ENCODE measurements around the gene CNTN4.
A peak's percentile ranks its signal among the peaks of the same experiment; 100 is the strongest.

CNTN4 gene

DNA sequence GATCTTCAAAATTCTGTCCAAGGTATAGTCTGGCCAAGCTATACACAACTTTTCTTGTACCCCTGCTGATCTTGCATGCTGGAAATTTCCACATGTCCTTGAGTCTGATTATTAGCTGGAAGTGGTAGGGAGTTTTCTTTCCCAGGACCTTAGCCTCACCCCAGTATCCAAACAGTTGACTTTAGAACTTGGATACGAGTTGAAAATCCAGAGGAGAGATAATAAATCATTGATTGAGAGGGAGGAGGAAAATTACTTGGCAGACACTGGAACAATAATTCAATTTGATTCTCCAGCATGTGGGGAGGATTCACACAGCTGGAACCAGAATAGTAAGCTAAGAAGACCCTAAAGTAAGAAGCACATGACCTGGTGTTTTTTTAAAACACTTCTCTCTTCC, 895.1 kb downstream of the CNTN4 start:
- Histone ChIP-seq H3K18ac (ENCODE audit: low read depth in 1 of 2, low read length in 2 of 2) (no peak overlapping the region), H2AK5ac (ENCODE audit: low read length, severe bottlenecking) (no peak overlapping the region), H3K36me3 (ENCODE audit: control insufficient read depth in 1 of 2, insufficient read depth in 2 of 2, low read depth in 1 of 2, low read length in 2 of 2) (no peaks in the 10 kb centered on the region), H3K27ac (ENCODE audit: low read length, poor library complexity, severe bottlenecking) (no peak overlapping the region), H3K14ac (ENCODE audit: low read length in 2 of 2) (no peak overlapping the region), H3K9ac (ENCODE audit: low read length) (no peak overlapping the region), H3K4me3 (ENCODE audit: insufficient read depth in 1 of 2, low read depth in 1 of 2, low read length in 2 of 2) (no peak overlapping the region), H3K4ac (ENCODE audit: low read depth in 1 of 2, low read length in 2 of 2) (no peak overlapping the region), H2BK15ac (ENCODE audit: low read depth, poor library complexity, severe bottlenecking) (no peak overlapping the region), H3K4me1 (ENCODE audit: control insufficient read depth, insufficient read depth, low read depth, low read length) (no peaks in the 10 kb centered on the region), H2BK5ac (ENCODE audit: low read depth, low read length, poor library complexity, severe bottlenecking) (no peak overlapping the region), H3K23ac (ENCODE audit: low read length in 2 of 2) (no peak overlapping the region), H2AFZ (ENCODE audit: low read depth, low read length) (no peak overlapping the region), H2BK120ac (ENCODE audit: low read depth, low read length) (no peak overlapping the region), H3K79me1 (replicated peaks; ENCODE audit: low read length, poor library complexity, severe bottlenecking) (no peaks in the 10 kb centered on the region), H4K91ac (ENCODE audit: low read length) (no peak overlapping the region), H3K27me3 (ENCODE audit: control insufficient read depth in 1 of 2, insufficient read depth in 1 of 2, low read length in 2 of 2) (no peaks in the 10 kb centered on the region), H4K8ac (ENCODE audit: low read length) (no peak overlapping the region), H2BK12ac (ENCODE audit: low read length in 2 of 2) (no peak overlapping the region), H3K4me2 (ENCODE audit: low read length, poor library complexity, severe bottlenecking) (no peak overlapping the region), H3K9me3 (ENCODE audit: control insufficient read depth, low read length) (no peaks in the 10 kb centered on the region)
- DNase-seq = peak; percentile 59
- 0% methylated on average over 1 of the region's 1 CpG for WGBS

GRCh38 chr3:2995195-2995594, 896.5 kb downstream of the CNTN4 start:
- Histone ChIP-seq H3K9me3 (ENCODE audit: control insufficient read depth, low read length) (no peaks in the 10 kb centered on the region), H3K79me1 (replicated peaks; ENCODE audit: low read length, poor library complexity, severe bottlenecking) (no peaks in the 10 kb centered on the region), H2AK5ac (ENCODE audit: low read length, severe bottlenecking) (no peak overlapping the region), H3K27ac (ENCODE audit: low read length, poor library complexity, severe bottlenecking) (no peak overlapping the region), H2BK12ac (ENCODE audit: low read length in 2 of 2) (no peak overlapping the region), H3K4me3 (ENCODE audit: insufficient read depth in 1 of 2, low read depth in 1 of 2, low read length in 2 of 2) (no peak overlapping the region), H3K4me1 (ENCODE audit: control insufficient read depth, insufficient read depth, low read depth, low read length) (no peaks in the 10 kb centered on the region), H3K4ac (ENCODE audit: low read depth in 1 of 2, low read length in 2 of 2) (no peak overlapping the region), H3K9ac (ENCODE audit: low read length) (no peak overlapping the region), H3K4me2 (ENCODE audit: low read length, poor library complexity, severe bottlenecking) (no peak overlapping the region), H4K8ac (ENCODE audit: low read length) (no peak overlapping the region), H4K91ac (ENCODE audit: low read length) (no peak overlapping the region), H3K18ac (ENCODE audit: low read depth in 1 of 2, low read length in 2 of 2) (no peak overlapping the region), H2BK5ac (ENCODE audit: low read depth, low read length, poor library complexity, severe bottlenecking) (no peak overlapping the region), H2BK120ac (ENCODE audit: low read depth, low read length) (no peak overlapping the region), H3K27me3 (ENCODE audit: control insufficient read depth in 1 of 2, insufficient read depth in 1 of 2, low read length in 2 of 2) (no peaks in the 10 kb centered on the region), H3K14ac (ENCODE audit: low read length in 2 of 2) (no peak overlapping the region), H2AFZ (ENCODE audit: low read depth, low read length) (no peak overlapping the region), H3K36me3 (ENCODE audit: control insufficient read depth in 1 of 2, insufficient read depth in 2 of 2, low read depth in 1 of 2, low read length in 2 of 2) (no peaks in the 10 kb centered on the region), H3K23ac (ENCODE audit: low read length in 2 of 2) (no peak overlapping the region), H2BK15ac (ENCODE audit: low read depth, poor library complexity, severe bottlenecking) (no peak overlapping the region)
- no peak for DNase-seq
- WGBS = 93% methylated on average over 5 of the region's 5 CpGs

GRCh38 chr3:3005146-3005744, 906.6 kb downstream of the CNTN4 start:
- no peak overlapping the region for H3K18ac ChIP-seq (ENCODE audit: low read depth in 1 of 2, low read length in 2 of 2)
- H3K9me3 ChIP-seq (ENCODE audit: control insufficient read depth, low read length) = no peaks in the 10 kb centered on the region
- no peaks in the 10 kb centered on the region for H3K36me3 ChIP-seq (ENCODE audit: control insufficient read depth in 1 of 2, insufficient read depth in 2 of 2, low read depth in 1 of 2, low read length in 2 of 2)
- H3K9ac ChIP-seq (ENCODE audit: low read length) = no peak overlapping the region
- no peaks in the 10 kb centered on the region for H3K79me1 ChIP-seq (replicated peaks; ENCODE audit: low read length, poor library complexity, severe bottlenecking)
- no peak overlapping the region for H3K23ac ChIP-seq (ENCODE audit: low read length in 2 of 2)
- no peak overlapping the region for H2AFZ ChIP-seq (ENCODE audit: low read depth, low read length)
- no peaks in the 10 kb centered on the region for H3K27me3 ChIP-seq (ENCODE audit: control insufficient read depth in 1 of 2, insufficient read depth in 1 of 2, low read length in 2 of 2)
- no peak overlapping the region for H3K4me2 ChIP-seq (ENCODE audit: low read length, poor library complexity, severe bottlenecking)
- H3K27ac ChIP-seq (ENCODE audit: low read length, poor library complexity, severe bottlenecking) = no peak overlapping the region
- no peaks in the 10 kb centered on the region for H3K4me1 ChIP-seq (ENCODE audit: control insufficient read depth, insufficient read depth, low read depth, low read length)
- no peak overlapping the region for H2AK5ac ChIP-seq (ENCODE audit: low read length, severe bottlenecking)
- no peak overlapping the region for H2BK120ac ChIP-seq (ENCODE audit: low read depth, low read length)
- no peak overlapping the region for H4K91ac ChIP-seq (ENCODE audit: low read length)
- 96% methylated on average over 5 of the region's 7 CpGs for WGBS
- no peak overlapping the region for H3K4me3 ChIP-seq (ENCODE audit: insufficient read depth in 1 of 2, low read depth in 1 of 2, low read length in 2 of 2)
- H2BK15ac ChIP-seq (ENCODE audit: low read depth, poor library complexity, severe bottlenecking) = no peak overlapping the region
- DNase-seq = no peak
- H4K8ac ChIP-seq (ENCODE audit: low read length) = no peak overlapping the region
- H3K14ac ChIP-seq (ENCODE audit: low read length in 2 of 2) = no peak overlapping the region
- no peak overlapping the region for H2BK12ac ChIP-seq (ENCODE audit: low read length in 2 of 2)
- no peak overlapping the region for H3K4ac ChIP-seq (ENCODE audit: low read depth in 1 of 2, low read length in 2 of 2)
- H2BK5ac ChIP-seq (ENCODE audit: low read depth, low read length, poor library complexity, severe bottlenecking) = no peak overlapping the region

DNA sequence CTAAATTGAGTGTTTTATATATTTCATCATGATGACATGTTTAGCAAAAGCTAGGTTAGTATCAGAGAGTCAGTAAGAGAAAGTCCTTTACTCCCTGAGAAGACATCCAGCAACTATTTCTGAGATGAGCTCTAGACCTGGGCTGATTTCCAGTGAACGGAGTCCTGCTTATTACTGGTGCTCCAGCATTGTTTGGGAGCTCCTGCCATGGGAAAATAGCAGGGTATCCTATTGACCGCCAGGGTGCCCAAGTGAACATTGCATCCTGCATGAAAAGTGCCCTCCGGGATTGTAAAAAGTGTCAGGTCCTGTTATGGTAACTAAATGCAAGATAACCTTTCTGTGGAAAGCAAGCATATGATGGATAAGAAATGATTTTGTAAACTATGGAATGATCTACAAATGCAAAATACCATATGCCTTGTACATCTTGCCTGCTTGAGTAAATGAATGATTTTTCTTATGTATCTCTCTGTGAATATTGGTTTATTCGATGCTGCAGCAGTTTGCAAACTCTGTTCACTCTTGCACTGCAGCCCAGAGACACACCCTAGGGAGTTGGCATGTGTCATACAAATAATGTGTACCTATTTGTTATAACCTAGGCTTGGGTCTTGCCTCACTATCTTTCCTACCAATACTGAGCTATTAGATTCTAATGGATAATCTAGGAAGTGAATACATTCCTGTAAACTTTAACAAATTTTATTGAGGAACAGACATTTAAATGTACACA, 914.8 kb downstream of the CNTN4 start:
- no peak overlapping the region for H3K4me3 ChIP-seq (ENCODE audit: insufficient read depth in 1 of 2, low read depth in 1 of 2, low read length in 2 of 2)
- H2BK120ac ChIP-seq (ENCODE audit: low read depth, low read length) = no peak overlapping the region
- H2AFZ ChIP-seq (ENCODE audit: low read depth, low read length) = no peak overlapping the region
- no peak overlapping the region for H2AK5ac ChIP-seq (ENCODE audit: low read length, severe bottlenecking)
- no peak overlapping the region for H3K4ac ChIP-seq (ENCODE audit: low read depth in 1 of 2, low read length in 2 of 2)
- H3K36me3 ChIP-seq (ENCODE audit: control insufficient read depth in 1 of 2, insufficient read depth in 2 of 2, low read depth in 1 of 2, low read length in 2 of 2) = no peaks in the 10 kb centered on the region
- no peak overlapping the region for H3K23ac ChIP-seq (ENCODE audit: low read length in 2 of 2)
- no peak overlapping the region for H3K27ac ChIP-seq (ENCODE audit: low read length, poor library complexity, severe bottlenecking)
- H2BK5ac ChIP-seq (ENCODE audit: low read depth, low read length, poor library complexity, severe bottlenecking) = no peak overlapping the region
- H3K79me1 ChIP-seq (replicated peaks; ENCODE audit: low read length, poor library complexity, severe bottlenecking) = no peaks in the 10 kb centered on the region
- no peak overlapping the region for H2BK12ac ChIP-seq (ENCODE audit: low read length in 2 of 2)
- no peak overlapping the region for H3K18ac ChIP-seq (ENCODE audit: low read depth in 1 of 2, low read length in 2 of 2)
- no peak overlapping the region for H3K9ac ChIP-seq (ENCODE audit: low read length)
- H3K9me3 ChIP-seq (ENCODE audit: control insufficient read depth, low read length) = no peaks in the 10 kb centered on the region
- WGBS = 94% methylated on average over 3 of the region's 4 CpGs
- no peak for DNase-seq
- no peak overlapping the region for H4K8ac ChIP-seq (ENCODE audit: low read length)
- no peaks in the 10 kb centered on the region for H3K4me1 ChIP-seq (ENCODE audit: control insufficient read depth, insufficient read depth, low read depth, low read length)
- H3K4me2 ChIP-seq (ENCODE audit: low read length, poor library complexity, severe bottlenecking) = no peak overlapping the region
- no peaks in the 10 kb centered on the region for H3K27me3 ChIP-seq (ENCODE audit: control insufficient read depth in 1 of 2, insufficient read depth in 1 of 2, low read length in 2 of 2)
- H3K14ac ChIP-seq (ENCODE audit: low read length in 2 of 2) = no peak overlapping the region
- no peak overlapping the region for H4K91ac ChIP-seq (ENCODE audit: low read length)
- H2BK15ac ChIP-seq (ENCODE audit: low read depth, poor library complexity, severe bottlenecking) = no peak overlapping the region
